ENCODE results near the gene SSBP3.

DNA sequence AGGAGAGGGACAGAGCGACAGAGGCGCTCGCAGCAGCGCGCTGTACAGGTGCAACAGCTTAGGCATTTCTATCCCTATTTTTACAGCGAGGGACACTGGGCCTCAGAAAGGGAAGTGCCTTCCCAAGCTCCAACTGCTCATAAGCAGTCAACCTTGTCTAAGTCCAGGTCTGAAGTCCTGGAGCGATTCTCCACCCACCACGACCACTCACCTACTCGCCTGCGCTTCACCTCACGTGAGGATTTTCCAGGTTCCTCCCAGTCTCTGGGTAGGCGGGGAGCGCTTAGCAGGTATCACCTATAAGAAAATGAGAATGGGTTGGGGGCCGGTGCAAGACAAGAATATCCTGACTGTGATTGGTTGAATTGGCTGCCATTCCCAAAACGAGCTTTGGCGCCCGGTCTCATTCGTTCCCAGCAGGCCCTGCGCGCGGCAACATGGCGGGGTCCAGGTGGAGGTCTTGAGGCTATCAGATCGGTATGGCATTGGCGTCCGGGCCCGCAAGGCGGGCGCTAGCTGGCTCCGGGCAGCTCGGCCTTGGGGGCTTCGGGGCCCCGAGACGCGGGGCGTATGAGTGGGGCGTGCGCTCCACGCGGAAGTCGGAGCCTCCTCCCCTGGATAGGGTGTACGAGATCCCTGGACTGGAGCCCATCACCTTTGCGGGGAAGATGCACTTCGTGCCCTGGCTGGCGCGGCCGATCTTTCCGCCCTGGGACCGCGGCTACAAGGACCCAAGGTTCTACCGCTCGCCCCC is 206.3 kb downstream of the SSBP3 start, which contains the start of the genes CYB5RL and MRPL37:
- TF ChIP-seq, protein P1, sequence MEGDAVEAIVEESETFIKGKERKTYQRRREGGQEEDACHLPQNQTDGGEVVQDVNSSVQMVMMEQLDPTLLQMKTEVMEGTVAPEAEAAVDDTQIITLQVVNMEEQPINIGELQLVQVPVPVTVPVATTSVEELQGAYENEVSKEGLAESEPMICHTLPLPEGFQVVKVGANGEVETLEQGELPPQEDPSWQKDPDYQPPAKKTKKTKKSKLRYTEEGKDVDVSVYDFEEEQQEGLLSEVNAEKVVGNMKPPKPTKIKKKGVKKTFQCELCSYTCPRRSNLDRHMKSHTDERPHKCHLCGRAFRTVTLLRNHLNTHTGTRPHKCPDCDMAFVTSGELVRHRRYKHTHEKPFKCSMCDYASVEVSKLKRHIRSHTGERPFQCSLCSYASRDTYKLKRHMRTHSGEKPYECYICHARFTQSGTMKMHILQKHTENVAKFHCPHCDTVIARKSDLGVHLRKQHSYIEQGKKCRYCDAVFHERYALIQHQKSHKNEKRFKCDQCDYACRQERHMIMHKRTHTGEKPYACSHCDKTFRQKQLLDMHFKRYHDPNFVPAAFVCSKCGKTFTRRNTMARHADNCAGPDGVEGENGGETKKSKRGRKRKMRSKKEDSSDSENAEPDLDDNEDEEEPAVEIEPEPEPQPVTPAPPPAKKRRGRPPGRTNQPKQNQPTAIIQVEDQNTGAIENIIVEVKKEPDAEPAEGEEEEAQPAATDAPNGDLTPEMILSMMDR (conservative IDR thresholded peaks at IDR 0.05; ENCODE audit: low read length), result no peak
- TF ChIP-seq EZH2phosphoT487 (IDR thresholded peaks at IDR 0.05; ENCODE audit: borderline replicate concordance, low read depth, low read length), result no peak
